ENCODE measurements around the gene MEG3. TPM values are rescaled to one million over a fixed set of nuclear protein-coding genes. Genes with fewer than 3 reads are reported as not detected.
A peak's percentile ranks its signal among the peaks of the same experiment; 100 is the strongest.

MEG3 gene
- total and polyA plus RNA-seq, 8 donors, result 15.9 to 398 (median 329) TPM

GRCh38 chr14:100888789-100889315 is 62.9 kb downstream of the MEG3 start:
- H3K4me1 ChIP-seq, result no peaks in the 10 kb centered on the region
- no peak for TF ChIP-seq CTCF (IDR thresholded peaks at IDR 0.05)
- no peak for ATAC-seq
- no peaks in the 10 kb centered on the region for H3K36me3 ChIP-seq
- H3K27ac ChIP-seq, result no peak overlapping the region
- H3K9me3 ChIP-seq, result no peaks in the 10 kb centered on the region
- intact Hi-C loops (cut with DNase I), result no loop called here
- H3K4me3 ChIP-seq, result no peak overlapping the region
- DNase-seq, result no peak
- peaks cover 0 to 34% of the 10 kb centered on the region in 2 donors for H3K27me3 ChIP-seq

- H3K27me3 ChIP-seq, result peaks cover 0 to 35% of the 10 kb centered on the region in 2 donors
- H3K4me3 ChIP-seq, result no peak overlapping the region
- H3K27ac ChIP-seq, result no peak overlapping the region
- no peak for TF ChIP-seq CTCF (IDR thresholded peaks at IDR 0.05)
- H3K36me3 ChIP-seq, result no peaks in the 10 kb centered on the region
- intact Hi-C loops (cut with DNase I), result no loop called here
- ATAC-seq, result no peak
- no peaks in the 10 kb centered on the region for H3K4me1 ChIP-seq
- DNase-seq, result peak in 1 of 4 donors; percentile 31
- H3K9me3 ChIP-seq, result no peaks in the 10 kb centered on the region
Measured at GRCh38 chr14:100889641-100890040, 63.7 kb downstream of the MEG3 start.

- ATAC-seq, result no peak
- peaks cover 0 to 34% of the 10 kb centered on the region in 2 donors for H3K27me3 ChIP-seq
- H3K4me1 ChIP-seq, result no peaks in the 10 kb centered on the region
- intact Hi-C loops (cut with DNase I), result no loop called here
- peak in 2 of 4 donors; percentile 13 to 41 for DNase-seq
- H3K36me3 ChIP-seq, result no peaks in the 10 kb centered on the region
- no peak overlapping the region for H3K4me3 ChIP-seq
- H3K9me3 ChIP-seq, result no peaks in the 10 kb centered on the region
- no peak for TF ChIP-seq CTCF (IDR thresholded peaks at IDR 0.05)
- H3K27ac ChIP-seq, result no peak overlapping the region
Measured at GRCh38 chr14:100890061-100890850, 64.3 kb downstream of the MEG3 start.

- Histone ChIP-seq H3K27ac (no peak overlapping the region), H3K27me3 (peaks cover 0 to 37% of the 10 kb centered on the region in 2 donors), H3K36me3 (no peaks in the 10 kb centered on the region), H3K4me3 (no peak overlapping the region), H3K9me3 (no peaks in the 10 kb centered on the region), H3K4me1 (no peaks in the 10 kb centered on the region)
- DNase-seq, result peak in 2 of 4 donors; percentile 14 to 28
- ATAC-seq, result no peak
- intact Hi-C loops (cut with DNase I), result no loop called here
- TF ChIP-seq CTCF (IDR thresholded peaks at IDR 0.05), result no peak
Measured at GRCh38 chr14:100891051-100891450, 65.1 kb downstream of the MEG3 start.
